MCF 10A (cell line): Measurements from ENCODE around the gene MAD2L1. TPM values are rescaled to one million over a fixed set of nuclear protein-coding genes. Genes with fewer than 3 reads are reported as not detected.

Experiments
- BruUV-seq: library from RNA; stranded (reverse); fragments of 400-500 nt; replicated peaks from 2 replicates; lab custom pipeline; 2021; lab: Mats Ljungman, UMichigan
- CTCF ChIA-PET: fragments of 300-600 bp; sonication (Branson Sonifier 250); formaldehyde crosslinking; extraction: SDS; loops from one replicate; lab custom pipeline; 2021; ENCODE audit warnings: antibody characterized with exemption, inconsistent platforms; lab: Yijun Ruan, JAX
- POLR2A ChIA-PET: fragments of 300-600, 350-650 bp; sonication (Branson Sonifier 250); formaldehyde crosslinking; extraction: SDS; loops from one replicate; lab custom pipeline; 2020; ENCODE audit warnings: antibody characterized with exemption, inconsistent platforms; lab: Yijun Ruan, JAX
- DNase-seq: peaks from one replicate; pipeline ENCODE4 v3.0.0-alpha.2; 2018; ENCODE audit not compliant: unreplicated experiment
- H3K27ac Mint-ChIP-seq: one replicate; pipeline ENCODE4 v1.8.0; 2022; ENCODE audit warnings: mild to moderate bottlenecking, low read depth, mixed read lengths; ENCODE audit not compliant: unreplicated experiment
- H3K27me3 Mint-ChIP-seq: one replicate; pipeline ENCODE4 v1.8.0; 2022; ENCODE audit warnings: mixed read lengths; ENCODE audit not compliant: insufficient read depth, unreplicated experiment
- H3K36me3 Mint-ChIP-seq: one replicate; pipeline ENCODE4 v1.8.0; 2022; ENCODE audit warnings: mild to moderate bottlenecking, moderate library complexity, mixed read lengths; ENCODE audit not compliant: insufficient read depth, unreplicated experiment
- H3K4me1 Mint-ChIP-seq: one replicate; pipeline ENCODE4 v1.8.0; 2022; ENCODE audit warnings: mixed read lengths; ENCODE audit not compliant: insufficient read depth, unreplicated experiment
- H3K4me3 Mint-ChIP-seq: one replicate; pipeline ENCODE4 v1.8.0; 2022; ENCODE audit warnings: mild to moderate bottlenecking, moderate library complexity, mixed read lengths; ENCODE audit not compliant: unreplicated experiment
- H3K9me3 Mint-ChIP-seq: one replicate; pipeline ENCODE4 v1.8.0; 2022; ENCODE audit warnings: mixed read lengths; ENCODE audit not compliant: unreplicated experiment
- CTCF ChIP-seq: fragments of 200-600 bp; IDR thresholded peaks from one replicate; pipeline ENCODE4 v1.8.0; 2022; ENCODE audit warnings: antibody characterized with exemption, mild to moderate bottlenecking; ENCODE audit not compliant: unreplicated experiment
- intact Hi-C: fragments of 100-400 bp; cut with micrococcal nuclease; formaldehyde crosslinking; loops from 2 replicates; pipeline ENCODE4 v1.14.1; 2022
- total RNA-seq: library from RNA; stranded (reverse); gene quantifications from 2 replicates; pipeline ENCODE4 v1.2.3, GENCODE V29; 2022

The MAD2L1 gene
- total RNA-seq, 1 experiment from 2014 or later, result 26.8 TPM

- H3K27me3 Mint-ChIP-seq, result no peaks in the 10 kb centered on the region
- no peaks in the 10 kb centered on the region for H3K4me1 Mint-ChIP-seq
- no peaks in the 10 kb centered on the region for H3K9me3 Mint-ChIP-seq
- no peak overlapping the region for H3K27ac Mint-ChIP-seq
- no peak for DNase-seq
- intact Hi-C loops, result no loop called here
- H3K36me3 Mint-ChIP-seq, result no peaks in the 10 kb centered on the region
- ChIA-PET CTCF (interaction anchor here (3.3 kb wide), 1 partner anchor 381 kb away, joined by 13 read pairs; the partner anchor contains the start of gene PDE5A), POLR2A (no interaction called here)
- no peak for TF ChIP-seq CTCF
- H3K4me3 Mint-ChIP-seq, result no peak overlapping the region
- BruUV-seq, result no TSS peak
Observed at GRCh38 chr4:120008957-120009356, 57.7 kb downstream of the MAD2L1 start.

- ChIA-PET CTCF (interaction anchor here (0.6 to 3.3 kb wide), 3 partner anchors 14 to 380 kb away, joined by 3 to 13 read pairs (median 4); partner anchors contain the start of gene PDE5A), POLR2A (no interaction called here)
- H3K36me3 Mint-ChIP-seq, result no peaks in the 10 kb centered on the region
- no peak overlapping the region for H3K4me3 Mint-ChIP-seq
- no peak for TF ChIP-seq CTCF
- DNase-seq, result no peak
- BruUV-seq, result no TSS peak
- H3K27me3 Mint-ChIP-seq, result no peaks in the 10 kb centered on the region
- intact Hi-C loops, result no loop called here
- H3K4me1 Mint-ChIP-seq, result no peaks in the 10 kb centered on the region
- H3K27ac Mint-ChIP-seq, result no peak overlapping the region
- H3K9me3 Mint-ChIP-seq, result no peaks in the 10 kb centered on the region
Observed at GRCh38 chr4:120007896-120008436, 58.7 kb downstream of the MAD2L1 start.

GRCh38 chr4:120007191-120007871, 59.3 kb downstream of the MAD2L1 start:
- no peak overlapping the region for H3K27ac Mint-ChIP-seq
- BruUV-seq, result no TSS peak

More at GRCh38 chr4:120007191-120007871, 59.3 kb downstream of the MAD2L1 start:
- no peak for TF ChIP-seq CTCF
- H3K36me3 Mint-ChIP-seq, result no peaks in the 10 kb centered on the region
- DNase-seq, result peak; percentile 67
- no peak overlapping the region for H3K4me3 Mint-ChIP-seq
- no peaks in the 10 kb centered on the region for H3K9me3 Mint-ChIP-seq
- H3K27me3 Mint-ChIP-seq, result no peaks in the 10 kb centered on the region
- ChIA-PET CTCF (interaction anchor here (0.6 to 3.3 kb wide), 4 partner anchors 15 to 380 kb away, joined by 3 to 13 read pairs (median 4); partner anchors contain the start of gene PDE5A), POLR2A (interaction anchor here (1.3 kb wide), 1 partner anchor 44 kb away, joined by 3 read pairs; no protein-coding TSS in a partner anchor)
- H3K4me1 Mint-ChIP-seq, result no peaks in the 10 kb centered on the region
- intact Hi-C loops, result no loop called here
